T-helper 2 cell (primary cell): ENCODE measurements around the gene ZNRF2.
"Not testable (repeated sequence)": the region's sequence is repeated elsewhere in the genome, so short reads cannot be mapped to it uniquely, and the experiment has no call there.

Experiments
- DNase-seq, 5 experiments: peaks; one replicate each; pipeline versions ENCODE4 v3.0.0 to v3.0.0-alpha.2; 2012 to 2022

The ZNRF2 gene

GRCh38 chr7:30290317-30290716 lies 5.9 kb downstream of the ZNRF2 start:
- peak in 1 of 5 experiments; percentile 24 for DNase-seq

GRCh38 chr7:30292416-30293038 lies 8.1 kb downstream of the ZNRF2 start:
- DNase-seq = not testable (repeated sequence)

GRCh38 chr7:30296304-30296703 lies 11.9 kb downstream of the ZNRF2 start:
- not testable (repeated sequence) for DNase-seq

GRCh38 chr7:30297499-30297898 lies 13.1 kb downstream of the ZNRF2 start:
- not testable (repeated sequence) for DNase-seq

- DNase-seq = not testable (repeated sequence)
Observed at GRCh38 chr7:30298409-30298808, 14.0 kb downstream of the ZNRF2 start.

- no peak for DNase-seq
Observed at GRCh38 chr7:30301751-30302150, 17.4 kb downstream of the ZNRF2 start.

- DNase-seq = no peak
Observed at GRCh38 chr7:30302656-30303311, 18.4 kb downstream of the ZNRF2 start.

- DNase-seq = no peak
Observed at GRCh38 chr7:30303312-30304039, 19.1 kb downstream of the ZNRF2 start.

GRCh38 chr7:30304177-30304884 lies 19.9 kb downstream of the ZNRF2 start:
- no peak for DNase-seq

- DNase-seq = peak in 1 of 5 experiments; percentile 48
Observed at GRCh38 chr7:30306976-30307375, 22.6 kb downstream of the ZNRF2 start.

- DNase-seq = peak in 1 of 5 experiments; percentile 32
Observed at GRCh38 chr7:30308389-30308788, 24.0 kb downstream of the ZNRF2 start.

- DNase-seq = no peak
Observed at GRCh38 chr7:30309302-30309701, 24.9 kb downstream of the ZNRF2 start.

- no peak for DNase-seq
Observed at GRCh38 chr7:30309842-30310435, 25.5 kb downstream of the ZNRF2 start.

GRCh38 chr7:30310674-30311362 lies 26.4 kb downstream of the ZNRF2 start:
- no peak for DNase-seq

- DNase-seq = no peak
Observed at GRCh38 chr7:30312178-30312577, 27.8 kb downstream of the ZNRF2 start.

- no peak for DNase-seq
Observed at GRCh38 chr7:30313348-30313747, 29.0 kb downstream of the ZNRF2 start.

GRCh38 chr7:30313793-30314192 lies 29.4 kb downstream of the ZNRF2 start:
- no peak for DNase-seq

GRCh38 chr7:30315589-30315988 lies 31.2 kb downstream of the ZNRF2 start:
- no peak for DNase-seq

GRCh38 chr7:30320392-30320791 lies 36.0 kb downstream of the ZNRF2 start:
- DNase-seq = peak in 1 of 5 experiments; percentile 53

- DNase-seq = peak in 1 of 5 experiments; percentile 30
Observed at GRCh38 chr7:30321089-30321881, 36.9 kb downstream of the ZNRF2 start.

- no peak for DNase-seq
Observed at GRCh38 chr7:30321882-30322192, 37.4 kb downstream of the ZNRF2 start.
